Stimulated activated CD8-positive, alpha-beta memory T cell treated with anti-CD3 and anti-CD28 coated beads, Interleukin-12 subunit alpha, Interleukin-12 subunit beta, amount 100 ng/mL, for 24 hours (primary cell): ENCODE results near the gene TGFBR3L.
A peak's percentile ranks its signal among the peaks of the same experiment; 100 is the strongest.
"Not testable (repeated sequence)": the region's sequence is repeated elsewhere in the genome, so short reads cannot be mapped to it uniquely, and the experiment has no call there.

ENCODE experiments used
- DNase-seq: peaks from one replicate; pipeline ENCODE4 v3.0.0-alpha.2; 2020; ENCODE audit errors: extremely low read depth

The TGFBR3L gene

DNA sequence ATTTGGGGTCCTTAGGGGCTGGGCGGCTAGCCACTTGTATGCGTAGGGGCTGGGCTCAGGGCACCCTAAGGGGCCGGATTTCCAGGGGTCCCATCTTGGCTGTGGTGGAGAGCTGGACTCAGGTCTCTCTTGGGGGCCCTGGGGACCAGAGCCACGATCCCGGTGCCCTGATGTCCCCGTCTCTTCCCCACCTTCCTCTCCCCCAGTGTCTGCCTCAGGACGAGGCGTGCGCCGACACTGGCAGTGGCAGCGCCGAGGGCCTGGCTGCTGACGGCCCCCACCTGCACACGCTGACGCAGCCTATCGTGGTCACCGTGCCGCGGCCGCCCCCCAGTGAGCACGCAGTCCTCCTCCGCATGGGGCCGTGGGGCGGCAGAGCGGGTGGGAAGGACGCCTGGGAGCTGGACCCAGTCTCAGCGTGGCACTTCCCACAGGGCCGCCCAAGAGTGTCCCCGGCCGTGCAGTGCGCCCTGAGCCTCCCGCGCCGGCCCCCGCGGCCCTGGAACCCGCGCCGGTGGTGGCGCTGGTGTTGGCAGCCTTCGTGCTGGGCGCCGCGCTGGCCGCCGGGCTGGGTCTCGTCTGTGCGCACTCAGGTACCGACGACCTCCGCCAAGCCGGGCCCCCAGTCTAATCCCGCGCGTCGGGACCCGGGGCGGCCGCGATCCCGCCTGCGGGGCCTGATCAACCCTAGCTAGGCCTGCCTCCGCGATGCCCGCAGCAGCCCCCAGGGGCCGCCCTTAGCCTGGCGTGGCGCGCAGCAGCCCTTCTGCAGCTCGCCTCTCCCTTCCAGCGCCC is 2.8 kb downstream of the TGFBR3L start:
- no peak for DNase-seq

DNA sequence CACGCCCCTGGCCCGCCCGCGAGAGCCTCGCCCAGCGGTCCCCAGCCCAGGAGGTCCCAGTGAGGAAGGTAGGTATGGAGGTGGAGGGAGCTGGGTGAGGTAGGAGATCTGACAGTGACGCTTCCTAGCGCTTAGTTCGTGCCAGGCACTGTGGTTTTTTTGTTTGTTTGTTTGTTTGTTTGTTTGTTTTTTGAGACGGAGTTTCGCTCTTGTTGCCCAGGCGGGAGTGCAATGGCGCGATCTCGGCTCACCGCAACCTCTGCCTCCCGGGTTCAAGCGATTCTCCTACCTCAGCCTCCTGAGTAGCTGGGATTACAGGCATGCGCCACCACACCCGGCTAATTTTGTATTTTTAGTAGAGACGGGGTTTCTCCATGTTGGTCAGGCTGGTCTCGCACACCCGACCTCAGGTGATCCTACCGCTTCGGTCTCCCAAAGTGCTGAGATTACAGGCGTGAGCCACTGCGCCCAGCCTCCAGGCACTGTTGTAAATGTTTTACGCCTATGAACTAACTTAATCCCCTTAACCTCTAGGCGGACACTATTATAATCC is 3.5 kb downstream of the TGFBR3L start:
- not testable (repeated sequence) for DNase-seq

DNA sequence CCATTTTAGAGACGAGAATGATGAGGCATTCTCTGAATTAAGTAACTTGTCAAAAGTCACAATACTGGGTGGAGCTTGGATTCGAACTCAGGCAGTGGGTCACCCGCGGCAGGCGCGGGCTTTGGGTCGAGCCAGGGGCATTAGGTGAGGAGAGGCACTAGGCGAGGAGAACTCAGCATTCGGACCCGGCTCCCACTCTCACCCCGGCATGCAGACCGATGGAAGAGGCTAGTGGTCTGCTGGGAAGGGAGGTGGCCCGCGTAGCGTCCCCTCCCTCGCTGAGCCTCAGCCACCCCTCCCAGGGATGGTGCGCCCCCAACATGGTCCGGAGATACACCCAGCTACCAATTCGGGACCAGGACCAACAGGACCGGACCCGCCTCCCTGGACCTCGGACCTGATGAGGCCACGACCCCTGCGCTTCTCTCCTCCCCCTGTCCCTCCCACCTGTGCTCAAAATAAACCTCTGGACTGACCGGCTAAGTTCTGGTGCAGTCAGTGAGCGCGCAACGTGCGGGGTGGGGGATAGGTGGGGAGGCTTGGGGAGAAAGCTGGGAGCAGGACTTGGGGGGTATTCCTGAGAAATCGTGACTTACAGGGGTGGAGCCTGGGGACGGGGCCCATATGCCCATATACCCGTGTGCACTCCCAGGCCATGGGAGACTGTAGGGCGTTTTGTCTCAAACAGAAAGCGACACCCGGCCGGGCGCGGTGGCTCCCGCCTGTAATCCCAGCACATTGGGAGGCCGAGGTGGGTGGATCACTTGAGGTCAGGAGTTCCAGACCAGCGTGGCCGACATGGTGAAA is 4.2 kb downstream of the TGFBR3L start:
- no peak for DNase-seq

DNA sequence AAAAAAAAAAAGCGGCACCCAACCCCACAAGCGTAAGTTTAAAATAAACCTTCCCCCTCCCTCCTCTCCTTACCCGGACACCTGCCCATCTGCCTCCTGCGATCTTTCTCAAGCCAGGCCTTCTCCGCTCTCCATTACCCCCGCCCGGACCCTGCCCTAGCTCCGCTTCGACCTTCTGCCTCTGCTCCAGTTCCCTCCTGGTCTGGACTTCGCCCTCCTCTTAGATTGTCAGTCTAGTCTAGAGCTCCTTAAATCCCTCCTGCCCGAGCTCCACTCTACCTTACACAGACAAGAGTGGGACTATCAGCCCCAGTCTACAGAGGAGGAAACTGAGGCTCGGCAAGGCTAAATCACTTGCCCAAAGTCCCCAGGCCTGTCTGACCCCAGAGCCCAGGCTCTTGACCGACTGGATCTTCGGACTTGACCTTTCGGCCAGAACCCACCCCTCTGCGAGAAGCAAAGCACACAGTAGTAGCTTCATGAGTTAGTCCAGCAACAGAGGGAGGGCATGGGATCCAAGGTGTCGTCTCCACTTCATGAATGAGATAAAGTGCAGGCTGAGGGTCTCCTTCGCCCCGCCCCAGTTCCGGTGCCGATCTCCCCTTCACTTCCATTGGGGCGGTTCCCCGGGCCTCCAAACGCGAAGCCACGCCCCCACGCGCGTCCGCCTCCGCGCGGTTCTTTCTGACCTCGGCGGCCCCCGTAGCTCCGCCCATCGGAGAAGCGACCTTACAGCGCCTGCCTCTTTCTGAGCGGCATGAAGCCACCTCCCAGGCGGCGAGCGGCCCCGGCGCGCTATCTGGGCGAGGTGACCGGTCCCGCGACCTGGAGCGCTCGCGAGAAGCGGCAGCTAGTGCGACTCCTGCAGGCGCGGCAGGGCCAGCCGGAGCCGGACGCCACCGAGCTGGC is 5.2 kb downstream of the TGFBR3L start, which contains the start of gene SNAPC2:
TSS of gene SNAPC2 (plus strand) at position 729 of the 909 bp plus-strand sequence. CDS start at position 758, 29 bp downstream.
- DNase-seq, result peak; percentile 91

DNA sequence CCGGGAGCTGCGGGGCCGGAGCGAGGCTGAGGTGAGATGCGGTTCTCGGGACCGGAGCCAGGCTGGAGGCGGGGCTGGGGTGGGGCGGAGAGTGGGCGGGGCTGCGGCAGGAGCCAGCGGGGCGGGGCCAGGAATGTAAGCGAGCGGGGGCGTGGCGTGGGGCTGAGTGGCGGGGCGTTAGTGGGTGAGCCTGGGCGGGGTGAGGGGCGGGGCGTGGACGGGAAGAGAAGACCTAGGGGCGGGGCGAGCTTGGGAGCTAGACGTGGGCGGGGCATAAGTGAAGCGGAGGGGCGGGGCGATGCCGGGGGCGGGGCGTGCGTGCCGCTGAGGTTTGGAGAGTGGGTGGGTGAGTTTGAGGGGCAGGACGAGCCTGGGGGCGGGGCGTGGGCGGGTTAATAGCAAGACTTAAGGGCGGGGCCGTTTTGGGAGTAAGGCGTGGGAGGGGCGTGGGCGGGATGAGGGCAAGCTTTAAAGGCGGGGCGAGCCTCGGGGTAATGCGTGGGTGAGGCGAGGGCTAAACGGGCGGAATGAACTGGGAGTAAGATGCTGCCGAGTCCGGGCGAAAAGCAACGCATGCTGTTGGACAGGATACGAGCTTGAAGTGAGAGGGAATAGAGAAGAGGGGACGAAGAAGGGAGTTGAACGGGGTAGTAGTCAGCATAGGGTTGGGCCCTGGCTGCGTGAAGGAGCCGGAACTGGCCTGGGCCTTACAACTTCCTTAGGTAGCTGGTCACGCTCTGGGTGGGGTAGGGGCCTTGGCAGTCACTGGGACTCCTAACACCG is 6.1 kb downstream of the TGFBR3L start:
- DNase-seq, result peak; percentile 100

DNA sequence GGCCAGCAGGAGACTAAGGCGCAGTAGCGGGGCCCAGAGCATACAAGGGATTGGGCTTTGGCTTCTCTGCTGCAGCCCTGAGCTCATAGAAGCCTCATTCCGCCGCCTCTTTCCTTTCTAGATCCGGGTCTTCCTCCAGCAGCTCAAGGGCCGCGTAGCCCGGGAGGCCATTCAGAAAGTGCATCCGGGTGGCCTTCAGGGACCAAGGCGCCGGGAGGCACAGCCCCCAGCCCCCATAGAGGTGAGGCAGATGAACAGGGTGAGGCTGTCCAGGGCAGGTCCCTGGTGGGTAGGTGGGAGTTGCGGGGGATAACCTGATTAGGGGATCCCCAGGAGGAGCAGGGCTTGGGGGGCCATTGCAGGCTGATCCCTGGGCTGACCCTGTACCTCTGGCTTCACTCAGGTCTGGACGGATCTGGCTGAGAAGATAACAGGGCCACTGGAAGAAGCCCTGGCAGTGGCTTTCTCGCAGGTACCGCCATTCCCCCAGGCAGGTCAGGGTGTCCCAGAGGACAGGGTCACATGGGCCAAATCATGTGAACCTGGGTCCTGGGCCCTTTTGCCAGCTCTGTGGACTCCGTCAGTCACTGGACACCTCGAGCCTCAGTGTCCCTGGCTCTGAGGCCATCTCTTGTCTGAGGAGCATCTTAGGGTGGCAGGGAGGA is 6.8 kb downstream of the TGFBR3L start:
- no peak for DNase-seq

DNA sequence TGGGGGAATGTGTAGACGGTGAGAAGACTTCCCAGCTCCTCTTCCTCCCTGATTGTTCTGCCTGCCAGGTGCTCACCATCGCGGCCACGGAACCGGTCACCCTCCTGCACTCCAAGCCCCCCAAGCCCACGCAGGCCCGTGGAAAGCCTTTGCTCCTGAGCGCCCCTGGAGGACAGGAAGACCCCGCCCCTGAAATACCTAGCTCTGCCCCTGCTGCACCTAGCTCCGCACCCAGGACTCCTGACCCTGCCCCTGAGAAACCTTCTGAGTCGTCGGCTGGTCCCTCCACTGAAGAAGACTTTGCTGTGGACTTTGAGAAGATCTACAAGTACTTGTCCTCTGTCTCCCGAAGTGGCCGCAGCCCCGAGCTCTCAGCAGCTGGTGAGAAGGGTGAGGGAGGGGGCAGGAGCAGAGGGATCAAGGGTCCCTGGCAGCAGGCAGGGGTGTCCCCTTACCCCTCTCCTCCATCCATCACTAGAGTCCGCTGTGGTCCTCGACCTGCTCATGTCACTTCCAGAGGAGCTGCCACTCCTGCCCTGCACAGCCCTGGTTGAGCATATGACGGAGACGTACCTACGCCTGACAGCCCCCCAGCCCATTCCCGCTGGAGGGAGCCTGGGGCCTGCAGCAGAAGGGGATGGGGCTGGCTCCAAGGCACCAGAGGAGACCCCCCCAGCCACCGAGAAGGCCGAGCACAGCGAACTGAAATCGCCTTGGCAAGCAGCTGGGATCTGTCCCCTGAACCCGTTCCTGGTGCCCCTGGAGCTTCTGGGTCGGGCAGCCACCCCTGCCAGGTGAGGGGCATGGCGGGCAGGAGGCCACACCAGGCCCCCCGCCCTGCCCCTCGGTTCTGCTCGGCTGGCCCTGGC is 7.6 kb downstream of the TGFBR3L start:
- no peak for DNase-seq

DNA sequence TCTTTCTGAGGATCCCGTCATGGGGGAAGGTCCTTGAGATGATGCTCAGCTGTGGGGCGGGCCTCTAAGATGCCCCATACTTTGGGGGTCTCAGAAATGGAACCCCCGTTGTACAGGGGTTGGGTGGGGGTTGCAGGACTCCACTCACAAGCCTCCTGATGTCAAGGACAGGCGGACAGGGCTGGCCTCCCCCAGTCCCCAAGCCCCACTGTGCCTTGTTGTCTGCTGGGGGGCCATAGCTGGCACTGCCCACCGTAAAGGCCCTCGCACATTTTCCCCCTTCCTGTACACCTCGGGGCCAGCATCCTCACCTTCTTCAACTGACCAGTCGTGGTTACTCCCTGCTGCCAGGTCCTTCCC is 8.2 kb downstream of the TGFBR3L start:
- DNase-seq, result no peak

DNA sequence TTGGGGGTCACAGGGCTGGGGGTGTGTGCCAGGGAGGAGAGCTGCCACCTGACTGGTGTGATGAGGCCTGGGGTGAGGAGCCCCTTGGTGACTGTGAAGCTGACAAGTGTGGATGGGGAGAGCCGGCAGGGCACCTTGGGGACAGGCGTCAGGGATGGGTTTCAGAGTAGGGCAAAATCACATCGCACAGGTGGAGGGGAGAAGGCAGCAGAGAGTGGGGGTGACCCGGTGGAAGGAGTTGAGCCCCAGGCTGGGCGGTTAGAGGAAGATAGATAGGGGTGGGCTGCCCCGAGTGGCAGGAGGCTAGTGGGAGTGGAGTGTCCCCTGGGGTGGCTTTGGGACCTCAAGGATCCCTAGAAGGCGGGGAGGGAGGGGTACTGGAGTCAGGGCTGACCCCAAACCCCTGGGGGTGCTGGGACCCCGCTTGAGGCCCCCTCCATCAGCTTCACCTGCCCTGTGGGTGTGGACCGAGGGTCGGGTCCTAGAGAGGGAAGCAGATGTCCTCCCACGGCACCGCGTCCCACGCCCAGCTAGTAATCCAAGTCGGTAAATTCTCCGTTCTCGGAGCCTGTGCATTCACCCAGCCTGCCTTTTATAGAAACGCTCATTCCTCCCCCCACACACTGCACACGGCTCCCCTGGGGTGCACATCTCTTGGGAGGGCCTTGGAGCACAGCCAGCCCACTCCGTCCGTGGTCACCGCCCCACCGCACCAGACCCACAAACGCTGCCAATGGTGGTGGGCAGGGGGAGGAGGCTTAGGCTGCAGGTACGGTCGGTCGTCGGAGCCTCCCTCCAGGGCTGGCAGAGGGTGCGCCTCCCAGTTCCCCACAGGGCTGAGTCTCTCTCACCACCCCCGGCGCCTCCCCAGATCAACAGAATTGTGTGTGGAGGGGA is 8.9 kb downstream of the TGFBR3L start:
- DNase-seq, result no peak

DNA sequence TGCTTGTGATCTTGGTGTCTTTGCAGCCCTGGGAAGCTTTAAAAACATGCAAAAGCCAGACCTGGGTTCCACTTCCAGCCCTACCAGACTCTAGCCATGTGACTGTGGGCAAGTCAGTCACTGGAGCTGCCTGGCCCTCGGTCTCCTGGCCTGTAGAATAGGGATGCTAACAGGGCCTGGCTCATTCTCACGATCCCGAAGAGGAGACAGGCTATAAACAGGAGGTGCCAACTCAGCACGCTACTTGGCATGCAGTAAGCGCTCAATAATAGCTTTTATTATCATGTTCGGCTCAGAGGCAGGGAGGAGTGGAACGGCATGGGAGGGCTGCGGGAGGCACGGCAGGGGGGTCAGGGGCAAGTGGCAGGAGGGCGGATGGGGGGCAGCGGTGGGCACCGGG is 9.6 kb downstream of the TGFBR3L start:
- DNase-seq, result no peak

DNA sequence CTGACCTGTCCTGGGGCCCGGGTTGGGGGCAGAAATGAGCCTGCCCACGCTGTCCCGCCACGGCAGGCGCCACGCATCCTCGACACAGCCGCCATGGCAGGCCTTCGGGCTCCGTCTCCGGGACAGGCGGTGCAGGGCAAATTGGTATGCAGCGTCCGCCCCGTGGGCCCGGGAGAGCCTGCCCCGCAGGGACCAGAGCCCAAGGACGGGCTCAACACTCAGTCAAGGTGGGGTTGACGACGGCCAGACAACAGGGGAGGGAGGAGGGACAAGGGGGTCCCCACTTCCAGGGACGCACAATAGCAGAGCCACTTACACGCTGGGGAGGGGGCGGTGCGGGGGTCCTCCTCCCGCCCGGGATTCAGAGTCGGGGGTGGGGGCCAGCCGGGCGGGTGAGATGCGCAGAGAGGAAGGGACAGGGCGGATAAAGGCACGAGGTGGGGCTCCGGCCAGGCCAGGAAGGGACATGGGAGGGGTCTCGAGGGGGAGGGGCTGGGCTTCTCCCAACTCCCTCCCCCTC is 10.1 kb downstream of the TGFBR3L start:
- no peak for DNase-seq

DNA sequence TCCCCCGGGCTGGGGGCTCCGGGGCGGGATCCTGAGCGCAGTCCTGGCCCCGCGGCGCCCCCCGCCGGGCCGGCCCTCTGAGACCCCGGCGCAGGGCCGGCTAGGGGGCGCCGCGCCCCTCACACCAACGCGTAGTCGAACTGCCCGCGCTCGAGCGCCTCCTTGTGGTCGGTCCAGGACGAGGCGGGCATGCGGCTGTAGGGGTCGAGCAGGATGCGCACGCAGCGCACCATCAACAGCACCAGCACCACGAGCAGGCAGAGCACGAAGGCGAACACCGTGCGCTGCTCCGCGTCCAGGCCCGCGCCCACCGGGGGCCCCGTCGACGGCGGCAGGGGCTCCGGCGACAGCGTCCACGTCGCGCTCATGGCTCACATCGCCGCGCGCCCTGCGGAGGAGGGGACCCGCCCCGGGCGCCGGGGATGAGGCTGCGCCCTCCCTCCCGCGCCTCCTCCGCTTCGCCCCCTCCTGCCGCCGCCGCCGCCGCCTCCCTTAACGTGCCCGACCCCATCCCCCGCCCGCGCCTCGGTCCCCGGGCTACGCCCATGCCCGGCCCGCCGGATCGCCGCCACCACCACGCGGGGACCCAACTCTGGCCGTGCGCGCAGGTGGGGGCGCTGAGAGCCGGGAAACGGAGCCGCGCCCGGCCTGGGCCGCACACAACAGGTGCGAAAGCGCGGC is 10.7 kb downstream of the TGFBR3L start:
- DNase-seq, result no peak

DNA sequence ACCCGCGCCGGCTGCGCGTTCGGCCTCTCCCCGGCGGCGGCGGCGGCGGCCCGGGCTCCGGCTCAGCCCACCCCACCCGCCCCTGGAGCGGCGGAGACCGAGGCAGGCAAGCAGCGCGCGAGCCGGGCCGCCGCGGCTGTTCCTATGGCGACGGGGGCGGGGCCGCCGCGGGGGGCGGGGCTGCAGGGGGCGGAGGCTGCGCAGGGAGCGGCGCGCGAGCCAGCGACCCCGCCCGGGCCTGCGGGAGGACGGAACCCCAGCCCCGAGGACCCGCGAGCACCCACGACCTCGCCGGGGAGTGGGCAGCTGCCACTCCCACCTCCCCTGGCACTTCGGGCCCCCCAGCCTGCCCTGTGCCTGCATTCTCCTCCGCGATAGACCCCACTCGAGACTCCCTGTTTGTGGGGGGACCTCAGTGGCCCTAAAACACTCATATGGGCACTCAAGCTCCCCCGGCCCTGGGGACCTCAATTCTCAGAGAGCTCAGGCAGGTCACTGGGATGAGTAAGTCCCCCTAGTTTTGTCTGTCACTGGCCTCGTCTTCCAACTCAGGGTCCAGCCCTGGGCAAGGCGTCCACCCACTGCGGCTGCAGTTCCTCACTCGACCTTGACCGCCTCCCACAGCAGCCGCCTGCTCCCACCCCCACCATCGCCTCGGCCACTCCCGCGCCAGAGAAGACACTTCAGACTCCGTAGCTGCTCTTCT is 11.5 kb downstream of the TGFBR3L start, which contains the start of gene CTXN1:
TSS of gene CTXN1 (minus strand) at position 115 of the 706 bp plus-strand sequence. CDS start 597 bp downstream, outside the sequence.
- DNase-seq, result no peak

DNA sequence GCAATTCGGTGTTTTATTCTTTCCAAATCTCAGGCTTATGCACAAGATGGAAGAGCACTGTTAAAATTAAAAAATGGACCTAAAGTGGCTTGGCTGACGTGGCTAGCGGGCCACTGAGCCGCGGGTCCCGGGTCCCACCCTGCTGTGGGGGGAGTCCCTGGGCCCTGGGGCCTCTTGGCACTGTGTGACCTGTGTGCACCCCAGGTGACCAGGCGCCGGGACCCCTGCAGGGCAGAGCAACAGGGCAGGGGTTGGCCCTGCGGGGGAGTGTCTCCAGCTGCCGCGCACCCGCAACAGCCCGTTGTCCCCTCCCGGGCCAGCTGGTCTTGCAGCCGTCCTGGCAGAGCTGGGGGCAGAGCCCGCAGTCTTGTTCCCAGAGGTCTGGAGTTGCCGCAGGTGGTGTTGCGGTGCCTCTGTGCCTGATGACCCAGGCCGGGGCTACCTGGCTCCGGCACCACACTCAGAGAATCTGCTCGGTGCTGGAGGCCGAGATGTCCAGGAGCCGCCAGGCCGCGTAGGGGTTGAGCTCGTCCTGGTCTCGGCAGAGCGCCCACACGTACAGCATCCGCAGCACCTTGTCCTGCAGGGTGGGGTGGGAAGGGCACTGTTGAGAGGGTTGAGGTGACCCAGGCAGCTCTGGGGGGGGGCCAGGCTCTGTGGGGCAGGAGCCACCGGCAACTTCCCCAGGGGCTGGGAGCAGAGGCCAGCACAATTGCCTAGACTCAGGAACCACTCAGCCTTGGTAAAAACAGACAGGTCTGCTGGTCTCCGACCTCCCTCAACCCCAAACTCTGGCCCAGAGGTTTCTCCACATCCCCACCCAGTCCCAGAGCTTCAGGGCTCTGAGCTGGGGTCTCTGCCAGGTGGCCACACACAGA is 12.3 kb downstream of the TGFBR3L start:
- no peak for DNase-seq

DNA sequence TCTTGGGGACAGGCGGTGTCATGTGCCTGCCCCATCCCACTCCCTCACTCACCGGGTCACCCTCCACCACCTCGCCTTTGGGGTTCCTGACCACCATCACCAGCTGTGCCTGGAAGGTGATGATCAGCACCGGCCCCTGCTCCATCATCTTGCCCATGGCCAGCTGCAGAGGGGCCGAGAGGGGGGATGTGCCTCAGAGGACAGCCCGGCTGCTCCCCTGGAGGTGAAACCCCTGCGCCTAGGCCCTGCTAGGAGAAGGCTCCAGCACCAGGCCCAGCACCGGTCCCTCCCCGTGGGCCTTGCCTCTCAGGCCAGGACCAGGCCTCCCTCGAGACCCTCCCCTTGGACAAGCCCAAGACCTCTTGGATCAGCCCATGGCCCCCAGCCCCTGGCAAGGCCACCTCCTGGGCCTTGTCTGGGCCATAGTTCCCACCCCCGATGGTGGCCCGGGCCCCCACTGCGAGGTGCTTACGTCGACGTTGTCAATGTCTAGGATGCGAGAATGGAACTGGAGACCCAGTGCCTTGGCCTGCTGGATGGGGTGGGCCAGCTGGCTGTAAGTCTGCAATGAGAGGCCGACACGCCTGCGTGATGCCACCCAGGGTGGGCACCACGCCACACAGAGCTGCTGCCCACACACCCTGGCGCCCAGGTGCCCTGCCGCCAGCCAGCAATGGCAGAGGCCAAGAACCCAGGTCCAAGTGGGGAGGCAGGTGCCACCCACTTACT is 13.1 kb downstream of the TGFBR3L start:
- no peak for DNase-seq
